Measurements from ENCODE around the gene HDAC8. TPM values are rescaled to one million over a fixed set of nuclear protein-coding genes. Genes with fewer than 3 reads are reported as not detected.

Gene HDAC8
- total and polyA plus RNA-seq, 9 of the 15 experiments (the other 6 are each of a cell fraction or from before 2014, with no cell fraction given): 18.9 to 53.8 (median 28.7) TPM

DNA sequence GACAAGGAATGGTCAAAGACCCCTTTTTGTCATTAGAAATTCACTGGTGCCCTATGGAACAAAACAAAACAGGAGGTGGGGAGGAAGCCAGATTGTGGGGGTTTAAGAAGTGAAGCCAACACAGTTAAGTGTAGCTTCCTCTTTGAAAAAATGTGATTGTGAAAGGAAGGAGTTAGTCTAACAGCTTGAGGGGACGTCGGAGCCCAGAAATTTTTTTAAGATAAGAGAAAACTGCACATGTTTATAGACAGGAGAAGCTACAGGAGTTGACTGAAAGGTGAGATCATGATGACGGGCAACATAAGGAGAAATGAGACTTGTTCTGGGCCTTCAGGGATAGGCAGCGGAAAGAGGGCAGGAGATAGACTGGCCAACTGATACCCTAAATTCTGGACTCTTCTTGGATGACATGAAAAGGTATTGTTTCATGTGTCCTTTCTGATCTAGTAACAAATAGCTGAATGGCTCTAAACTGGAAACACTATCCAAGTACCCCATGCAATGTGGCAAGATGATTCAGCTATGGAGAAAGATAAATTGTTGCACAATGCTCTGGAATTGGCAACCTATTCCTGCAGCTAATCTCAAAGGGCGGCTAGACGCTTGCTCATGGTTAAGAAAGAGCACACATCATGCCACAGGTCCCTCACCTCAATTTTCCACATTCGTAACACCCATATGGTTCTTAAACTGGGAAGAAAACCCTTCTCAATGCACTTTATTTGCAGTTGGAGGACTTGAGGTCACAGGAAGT, 3.7 kb upstream of the HDAC8 start (continued):
- TF ChIP-seq, protein P1, sequence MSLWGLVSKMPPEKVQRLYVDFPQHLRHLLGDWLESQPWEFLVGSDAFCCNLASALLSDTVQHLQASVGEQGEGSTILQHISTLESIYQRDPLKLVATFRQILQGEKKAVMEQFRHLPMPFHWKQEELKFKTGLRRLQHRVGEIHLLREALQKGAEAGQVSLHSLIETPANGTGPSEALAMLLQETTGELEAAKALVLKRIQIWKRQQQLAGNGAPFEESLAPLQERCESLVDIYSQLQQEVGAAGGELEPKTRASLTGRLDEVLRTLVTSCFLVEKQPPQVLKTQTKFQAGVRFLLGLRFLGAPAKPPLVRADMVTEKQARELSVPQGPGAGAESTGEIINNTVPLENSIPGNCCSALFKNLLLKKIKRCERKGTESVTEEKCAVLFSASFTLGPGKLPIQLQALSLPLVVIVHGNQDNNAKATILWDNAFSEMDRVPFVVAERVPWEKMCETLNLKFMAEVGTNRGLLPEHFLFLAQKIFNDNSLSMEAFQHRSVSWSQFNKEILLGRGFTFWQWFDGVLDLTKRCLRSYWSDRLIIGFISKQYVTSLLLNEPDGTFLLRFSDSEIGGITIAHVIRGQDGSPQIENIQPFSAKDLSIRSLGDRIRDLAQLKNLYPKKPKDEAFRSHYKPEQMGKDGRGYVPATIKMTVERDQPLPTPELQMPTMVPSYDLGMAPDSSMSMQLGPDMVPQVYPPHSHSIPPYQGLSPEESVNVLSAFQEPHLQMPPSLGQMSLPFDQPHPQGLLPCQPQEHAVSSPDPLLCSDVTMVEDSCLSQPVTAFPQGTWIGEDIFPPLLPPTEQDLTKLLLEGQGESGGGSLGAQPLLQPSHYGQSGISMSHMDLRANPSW (CRISPR knock-in tag; IDR thresholded peaks at IDR 0.05): no peak
- TF ChIP-seq NCOA4 (IDR thresholded peaks at IDR 0.05; ENCODE audit: partially characterized antibody): no peak

DNA sequence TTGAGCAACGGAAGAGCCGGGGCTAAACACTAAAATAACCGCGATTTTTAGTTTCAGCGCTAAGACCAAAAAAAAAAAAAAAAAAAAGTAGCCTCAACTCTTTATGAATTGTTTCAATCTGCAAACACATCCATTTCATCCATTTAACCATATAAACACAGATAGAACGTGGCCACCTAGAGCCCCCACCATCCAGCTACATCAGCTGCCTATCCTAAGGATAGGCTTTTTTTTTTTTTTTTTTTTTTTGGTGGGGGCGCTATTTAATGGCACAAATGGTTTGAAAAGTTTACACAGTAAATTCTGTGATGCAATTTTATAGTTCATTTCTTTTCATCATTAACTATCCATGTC, 492 bp upstream of the HDAC8 start:
- ATAC-seq (peak; percentile 56), DNase-seq (ENCODE audit: extremely low read depth in 1 of 4, low spot score in 3 of 4) (peak in 2 of 4 experiments; percentile 12 to 16), FAIRE-seq (no peak)
- WGBS (ENCODE audit: insufficient coverage, low coverage, missing lambda C conversion rate): 17% methylated on average over 2 of the region's 7 CpGs
- Histone ChIP-seq H3K27me3 (ENCODE audit: control insufficient read depth in 2 of 2, insufficient read depth in 2 of 2, low read length in 2 of 2) (no peaks in the 10 kb centered on the region), H2AFZ (ENCODE audit: low read depth, low read length) (peak overlapping the region; percentile 99), H3K79me2 (ENCODE audit: control insufficient read depth, insufficient read depth, low read length) (peaks cover 8% of the 10 kb centered on the region), H3K9me3 (replicated peaks; ENCODE audit: control insufficient read depth, insufficient read depth, low read depth, low read length) (no peaks in the 10 kb centered on the region), H3K9me1 (ENCODE audit: control insufficient read depth, insufficient read depth, low read length) (no peaks in the 10 kb centered on the region), H3K27ac (ENCODE audit: extremely low read depth, low read depth, low read length) (peak overlapping the region; percentile 14), H3K36me3 (ENCODE audit: control insufficient read depth, insufficient read depth, low read length) (peaks cover 21% of the 10 kb centered on the region; the same call in 1 of the 3 replicates), H3K4me2 (ENCODE audit: insufficient read depth, low read length) (peak overlapping the region; percentile 86; the same call in 1 of the 2 replicates), H3K4me1 (replicated peaks in 1 of 2; ENCODE audit: control insufficient read depth in 2 of 2, insufficient read depth in 2 of 2, low read length in 2 of 2) (peaks cover 0 to 9% of the 10 kb centered on the region in 2 experiments; a peak in 2 of 5 replicates), H3K4me3 (peak overlapping the region; percentile 80), H4K20me1 (replicated peaks; ENCODE audit: control insufficient read depth, insufficient read depth, low read length) (no peaks in the 10 kb centered on the region), H3K9ac (ENCODE audit: insufficient read depth in 1 of 2, low read depth in 2 of 2, low read length in 2 of 2) (peak overlapping the region in 1 of 2 experiments; percentile 92; a peak in 3 of 4 replicates)
- in situ Hi-C loops (cut with MboI) (no loop called here), intact Hi-C loops (cut with micrococcal nuclease) (no loop called here)
- POLR2A ChIA-PET: interaction anchor here (0.8 kb wide), 1 partner anchor 43 kb away, joined by 3 read pairs; no protein-coding TSS in a partner anchor
- CTCF ChIA-PET (ENCODE audit: low intra/inter-chr PET ratio): no interaction called here
- no TSS peak for BruUV-seq (replicated peaks)
- TF ChIP-seq, protein P2, sequence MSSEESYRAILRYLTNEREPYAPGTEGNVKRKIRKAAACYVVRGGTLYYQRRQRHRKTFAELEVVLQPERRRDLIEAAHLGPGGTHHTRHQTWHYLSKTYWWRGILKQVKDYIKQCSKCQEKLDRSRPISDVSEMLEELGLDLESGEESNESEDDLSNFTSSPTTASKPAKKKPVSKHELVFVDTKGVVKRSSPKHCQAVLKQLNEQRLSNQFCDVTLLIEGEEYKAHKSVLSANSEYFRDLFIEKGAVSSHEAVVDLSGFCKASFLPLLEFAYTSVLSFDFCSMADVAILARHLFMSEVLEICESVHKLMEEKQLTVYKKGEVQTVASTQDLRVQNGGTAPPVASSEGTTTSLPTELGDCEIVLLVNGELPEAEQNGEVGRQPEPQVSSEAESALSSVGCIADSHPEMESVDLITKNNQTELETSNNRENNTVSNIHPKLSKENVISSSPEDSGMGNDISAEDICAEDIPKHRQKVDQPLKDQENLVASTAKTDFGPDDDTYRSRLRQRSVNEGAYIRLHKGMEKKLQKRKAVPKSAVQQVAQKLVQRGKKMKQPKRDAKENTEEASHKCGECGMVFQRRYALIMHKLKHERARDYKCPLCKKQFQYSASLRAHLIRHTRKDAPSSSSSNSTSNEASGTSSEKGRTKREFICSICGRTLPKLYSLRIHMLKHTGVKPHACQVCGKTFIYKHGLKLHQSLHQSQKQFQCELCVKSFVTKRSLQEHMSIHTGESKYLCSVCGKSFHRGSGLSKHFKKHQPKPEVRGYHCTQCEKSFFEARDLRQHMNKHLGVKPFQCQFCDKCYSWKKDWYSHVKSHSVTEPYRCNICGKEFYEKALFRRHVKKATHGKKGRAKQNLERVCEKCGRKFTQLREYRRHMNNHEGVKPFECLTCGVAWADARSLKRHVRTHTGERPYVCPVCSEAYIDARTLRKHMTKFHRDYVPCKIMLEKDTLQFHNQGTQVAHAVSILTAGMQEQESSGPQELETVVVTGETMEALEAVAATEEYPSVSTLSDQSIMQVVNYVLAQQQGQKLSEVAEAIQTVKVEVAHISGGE (CRISPR knock-in tag; IDR thresholded peaks at IDR 0.05): peak in 1 of 3 experiments; percentile 76; a peak in 2 of 6 replicates
- peak; percentile 14; the same call in 1 of the 2 replicates for TF ChIP-seq ZNF766 (CRISPR knock-in tag; conservative IDR thresholded peaks at IDR 0.05)
- peak; percentile 86 for TF ChIP-seq ZNF384 (IDR thresholded peaks at IDR 0.05; ENCODE audit: low read depth, low read length)
- no peak for TF ChIP-seq HNRNPL (IDR thresholded peaks at IDR 0.05; ENCODE audit: low read depth, low read length)
- no peak for TF ChIP-seq NCOA1 (IDR thresholded peaks at IDR 0.05; ENCODE audit: low read depth)
- no peak for TF ChIP-seq ZNF175 (CRISPR knock-in tag; IDR thresholded peaks at IDR 0.05; ENCODE audit: low read depth)
